GM21717 (cell line): Measurements from ENCODE around the gene SCAI.
"Not testable (repeated sequence)": the region's sequence is repeated elsewhere in the genome, so short reads cannot be mapped to it uniquely, and the experiment has no call there.

ENCODE experiments used
- ATAC-seq: cut with Tn5 transposase; IDR thresholded peaks from one replicate; pipeline ENCODE4 v1.9.1; 2021; ENCODE audit warnings: mild to moderate bottlenecking, moderate library complexity; ENCODE audit not compliant: unreplicated experiment

Gene SCAI

GRCh38 chr9:125043148-125043547 is 100.2 kb downstream of the SCAI start:
- ATAC-seq: no peak

- ATAC-seq: no peak
Observed at GRCh38 chr9:125038166-125038565, 105.2 kb downstream of the SCAI start.

GRCh38 chr9:125028041-125028440 is 115.3 kb downstream of the SCAI start:
- ATAC-seq: no peak

- ATAC-seq: no peak
Observed at GRCh38 chr9:125024917-125025316, 118.4 kb downstream of the SCAI start.

- ATAC-seq: no peak
Observed at GRCh38 chr9:125021069-125021468, 122.3 kb downstream of the SCAI start.

GRCh38 chr9:125015655-125016054 is 127.7 kb downstream of the SCAI start:
- not testable (repeated sequence) for ATAC-seq

GRCh38 chr9:125012013-125012412 is 131.3 kb downstream of the SCAI start:
- not testable (repeated sequence) for ATAC-seq

GRCh38 chr9:125008599-125008998 is 134.7 kb downstream of the SCAI start:
- ATAC-seq: no peak

- no peak for ATAC-seq
Observed at GRCh38 chr9:125003332-125003731, 140.0 kb downstream of the SCAI start.

GRCh38 chr9:124983698-124984097 is 159.6 kb downstream of the SCAI start:
- ATAC-seq: no peak

GRCh38 chr9:124980431-124980830 is 162.9 kb downstream of the SCAI start:
- ATAC-seq: no peak

- ATAC-seq: no peak
Observed at GRCh38 chr9:124975131-124975530, 168.2 kb downstream of the SCAI start.

GRCh38 chr9:124973807-124974206 is 169.5 kb downstream of the SCAI start:
- no peak for ATAC-seq

GRCh38 chr9:124972241-124972770 is 171.0 kb downstream of the SCAI start:
- ATAC-seq: no peak

- no peak for ATAC-seq
Observed at GRCh38 chr9:124969401-124969800, 173.9 kb downstream of the SCAI start.

- no peak for ATAC-seq
Observed at GRCh38 chr9:124968238-124968637, 175.1 kb downstream of the SCAI start.

- not testable (repeated sequence) for ATAC-seq
Observed at GRCh38 chr9:124965775-124966568, 177.4 kb downstream of the SCAI start.

GRCh38 chr9:124964604-124965003 is 178.7 kb downstream of the SCAI start:
- no peak for ATAC-seq

GRCh38 chr9:124964056-124964455 is 179.3 kb downstream of the SCAI start:
- no peak for ATAC-seq

- ATAC-seq: no peak
Observed at GRCh38 chr9:124960409-124960752, 182.9 kb downstream of the SCAI start.

- not testable (repeated sequence) for ATAC-seq
Observed at GRCh38 chr9:124959671-124960408, 183.5 kb downstream of the SCAI start.

GRCh38 chr9:124954255-124954654 is 189.1 kb downstream of the SCAI start:
- ATAC-seq: no peak
